GM11168 (cell line): ENCODE measurements around the gene CHRNB2.
"Not testable (repeated sequence)": the region's sequence is repeated elsewhere in the genome, so short reads cannot be mapped to it uniquely, and the experiment has no call there.

Experiments used
- in situ Hi-C: fragments of 300-500 bp; cut with MboI; formaldehyde crosslinking; loops from one replicate; pipeline ENCODE4 v1.12.0; 2022; ENCODE audit warnings: low sequenced_read_pairs; ENCODE audit not compliant: unreplicated experiment

CHRNB2 gene, protein sequence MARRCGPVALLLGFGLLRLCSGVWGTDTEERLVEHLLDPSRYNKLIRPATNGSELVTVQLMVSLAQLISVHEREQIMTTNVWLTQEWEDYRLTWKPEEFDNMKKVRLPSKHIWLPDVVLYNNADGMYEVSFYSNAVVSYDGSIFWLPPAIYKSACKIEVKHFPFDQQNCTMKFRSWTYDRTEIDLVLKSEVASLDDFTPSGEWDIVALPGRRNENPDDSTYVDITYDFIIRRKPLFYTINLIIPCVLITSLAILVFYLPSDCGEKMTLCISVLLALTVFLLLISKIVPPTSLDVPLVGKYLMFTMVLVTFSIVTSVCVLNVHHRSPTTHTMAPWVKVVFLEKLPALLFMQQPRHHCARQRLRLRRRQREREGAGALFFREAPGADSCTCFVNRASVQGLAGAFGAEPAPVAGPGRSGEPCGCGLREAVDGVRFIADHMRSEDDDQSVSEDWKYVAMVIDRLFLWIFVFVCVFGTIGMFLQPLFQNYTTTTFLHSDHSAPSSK

DNA sequence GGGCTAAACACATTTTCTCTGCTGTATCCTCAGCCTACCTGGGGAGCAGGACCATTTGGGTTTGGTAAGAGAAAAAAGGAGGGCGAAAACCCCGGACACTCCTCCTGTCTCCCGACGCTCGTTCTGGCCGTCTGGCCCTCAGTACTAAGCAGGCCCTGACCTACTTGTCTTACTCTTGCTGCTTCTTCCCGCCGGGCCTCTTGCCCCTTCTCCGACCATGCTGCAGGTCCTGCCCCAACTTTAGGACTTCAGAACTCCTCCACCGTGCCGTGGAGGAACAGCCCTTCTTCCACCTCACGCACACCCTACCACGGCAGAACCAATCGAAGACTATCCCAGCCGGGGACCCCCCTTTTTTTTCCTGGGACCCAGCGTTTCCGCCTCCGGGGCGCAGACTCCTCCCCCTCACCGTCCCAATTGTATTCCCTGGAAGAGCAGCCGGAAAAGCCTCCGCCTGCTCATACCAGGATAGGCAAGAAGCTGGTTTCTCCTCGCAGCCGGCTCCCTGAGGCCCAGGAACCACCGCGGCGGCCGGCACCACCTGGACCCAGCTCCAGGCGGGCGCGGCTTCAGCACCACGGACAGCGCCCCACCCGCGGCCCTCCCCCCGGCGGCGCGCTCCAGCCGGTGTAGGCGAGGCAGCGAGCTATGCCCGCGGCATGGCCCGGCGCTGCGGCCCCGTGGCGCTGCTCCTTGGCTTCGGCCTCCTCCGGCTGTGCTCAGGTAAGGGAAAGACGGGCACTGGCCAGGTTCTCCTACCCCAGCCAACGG, at the start of gene CHRNB2:
Gene CHRNB2, plus strand, starts transcription at position 393 of the 771 bp plus-strand sequence. Its CDS starts 267 bp downstream, at position 660.
- in situ Hi-C loops: no loop called here

DNA sequence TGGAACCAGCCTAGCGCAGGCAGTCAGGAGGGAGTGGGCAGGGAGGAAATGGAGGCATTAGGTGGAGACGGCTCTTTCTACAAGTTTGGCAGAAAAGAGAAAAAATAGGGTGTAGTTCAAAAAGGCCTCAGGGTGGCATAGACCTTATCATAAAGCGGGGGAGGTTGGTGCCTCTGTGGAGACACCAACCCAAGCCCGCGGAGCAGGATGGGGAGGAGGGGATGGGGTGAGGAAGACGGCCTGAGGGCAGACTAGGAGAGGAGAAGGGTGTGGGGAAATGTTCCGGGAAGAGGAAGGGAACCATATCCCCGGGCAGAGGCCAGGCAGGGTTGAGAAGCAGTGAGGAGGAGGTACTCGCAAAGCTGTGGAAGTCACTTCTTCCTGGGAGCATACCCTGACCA, 48.0 kb upstream of the CHRNB2 start:
- in situ Hi-C loops: no loop called here

DNA sequence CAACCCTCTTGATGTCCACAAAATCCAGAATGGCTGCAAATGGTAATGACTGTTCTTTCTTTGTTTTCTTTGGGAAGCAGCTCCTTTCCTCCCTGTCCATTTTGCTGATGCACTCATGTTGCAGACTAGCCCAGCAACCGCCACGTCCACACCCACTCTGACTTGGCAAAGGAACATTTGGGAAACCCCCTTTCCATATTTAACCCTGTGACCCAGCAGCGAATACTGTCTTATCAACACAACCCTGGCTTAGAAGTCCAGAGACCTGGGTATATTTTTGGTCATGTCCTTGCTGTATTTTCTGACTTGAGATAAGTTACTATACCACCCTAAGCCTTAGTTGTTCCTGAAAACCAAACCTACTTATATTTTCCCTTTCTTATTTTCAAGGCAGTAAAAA, 47.2 kb upstream of the CHRNB2 start:
- in situ Hi-C loops: no loop called here

DNA sequence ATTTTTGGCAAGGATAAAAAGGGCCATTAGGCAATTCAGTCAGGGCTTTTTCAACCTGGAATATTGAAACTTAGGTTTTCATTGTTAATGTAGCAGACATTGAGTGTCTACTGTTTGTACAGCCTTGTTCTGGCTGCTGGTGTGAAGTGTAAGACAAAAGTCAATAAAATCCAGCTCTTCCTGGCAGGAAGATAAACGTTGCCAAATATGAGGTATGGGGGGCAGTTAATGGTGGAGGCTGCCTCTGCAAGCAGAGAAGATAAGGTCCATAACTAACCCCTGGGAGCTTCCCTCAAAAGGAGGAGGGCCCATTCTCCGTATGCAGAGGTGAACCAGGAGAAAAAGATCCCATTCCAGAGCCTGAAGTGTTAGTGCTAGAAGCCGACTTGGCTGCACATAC, 45.9 kb upstream of the CHRNB2 start:
- in situ Hi-C loops: no loop called here

DNA sequence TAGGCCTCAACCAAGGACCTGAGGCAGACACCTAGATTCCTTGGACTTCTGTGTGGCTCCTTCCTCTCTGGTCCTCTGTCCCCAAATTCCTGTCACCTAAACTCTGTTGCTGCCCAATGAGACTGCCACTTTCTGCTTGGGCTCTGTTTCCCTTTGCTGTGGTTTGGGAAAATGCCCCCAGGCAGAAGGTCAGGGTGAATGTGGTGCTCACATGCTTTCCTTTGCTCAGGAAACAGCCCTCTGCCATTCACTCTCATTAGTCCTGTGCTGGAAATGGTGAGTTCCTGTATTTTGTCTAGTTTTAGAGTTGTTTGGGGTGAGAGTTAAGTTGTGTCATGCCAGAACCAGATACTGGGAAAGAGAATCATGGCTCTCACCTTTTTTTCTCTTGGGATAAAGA, 42.7 kb upstream of the CHRNB2 start:
- in situ Hi-C loops: no loop called here

DNA sequence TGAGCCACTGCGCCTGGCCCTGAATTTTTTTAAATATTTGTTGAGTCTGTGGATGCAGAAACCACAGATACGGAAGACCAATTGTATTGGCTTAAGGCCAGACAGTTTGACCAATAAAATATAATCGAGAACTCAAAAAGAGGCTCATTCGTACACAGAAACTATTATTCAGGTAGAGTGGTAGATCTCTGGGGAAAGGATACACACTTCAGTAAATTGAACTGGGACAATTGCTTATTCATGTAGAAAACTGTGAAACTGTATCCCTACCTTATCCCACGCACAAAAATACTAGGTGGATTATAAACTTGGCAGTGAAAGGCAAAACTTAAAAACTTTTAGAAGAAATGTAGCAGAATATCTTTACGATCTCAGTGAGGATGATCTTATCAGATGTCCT, 40.4 kb upstream of the CHRNB2 start:
- in situ Hi-C loops: no loop called here

DNA sequence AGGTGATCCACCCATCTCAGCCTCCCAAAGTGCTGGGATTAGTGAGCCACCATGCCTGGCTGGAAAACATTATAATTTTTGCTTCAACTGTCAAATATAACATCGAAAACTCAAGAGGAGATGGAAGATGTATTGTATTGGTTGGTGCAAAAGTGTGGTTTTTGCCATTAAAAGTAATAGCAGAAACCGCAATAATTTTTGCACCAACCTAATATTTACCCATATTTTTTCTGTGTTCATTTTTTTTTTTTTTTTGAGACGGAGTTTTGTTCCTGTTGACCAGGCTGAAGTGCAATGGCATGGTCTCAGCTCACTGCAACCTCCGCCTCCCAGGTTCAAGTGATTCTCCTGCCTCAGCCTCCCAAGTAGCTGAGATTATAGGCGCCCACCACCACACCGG, 38.3 kb upstream of the CHRNB2 start:
- in situ Hi-C loops: no loop called here

DNA sequence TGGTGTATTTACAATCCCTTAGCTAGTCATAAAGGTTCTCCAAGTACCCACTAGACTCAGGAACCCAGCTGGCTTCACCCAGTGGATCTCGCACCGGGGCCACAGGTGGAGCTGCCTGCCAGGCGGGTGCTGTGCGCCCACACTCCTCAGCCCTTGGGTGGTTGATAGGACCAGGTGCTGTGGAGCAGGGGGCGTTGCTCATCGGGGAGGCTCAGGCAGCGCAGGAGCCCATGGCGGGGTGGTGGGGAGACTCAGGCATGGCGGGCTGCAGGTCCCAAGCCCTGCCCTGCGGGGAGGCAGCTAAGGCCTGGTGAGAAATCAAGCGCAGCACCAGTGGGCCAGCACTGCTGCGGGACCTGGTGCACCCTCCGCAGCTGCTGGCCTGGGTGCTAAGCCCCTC, 35.6 kb upstream of the CHRNB2 start:
- in situ Hi-C loops: not testable (repeated sequence)

DNA sequence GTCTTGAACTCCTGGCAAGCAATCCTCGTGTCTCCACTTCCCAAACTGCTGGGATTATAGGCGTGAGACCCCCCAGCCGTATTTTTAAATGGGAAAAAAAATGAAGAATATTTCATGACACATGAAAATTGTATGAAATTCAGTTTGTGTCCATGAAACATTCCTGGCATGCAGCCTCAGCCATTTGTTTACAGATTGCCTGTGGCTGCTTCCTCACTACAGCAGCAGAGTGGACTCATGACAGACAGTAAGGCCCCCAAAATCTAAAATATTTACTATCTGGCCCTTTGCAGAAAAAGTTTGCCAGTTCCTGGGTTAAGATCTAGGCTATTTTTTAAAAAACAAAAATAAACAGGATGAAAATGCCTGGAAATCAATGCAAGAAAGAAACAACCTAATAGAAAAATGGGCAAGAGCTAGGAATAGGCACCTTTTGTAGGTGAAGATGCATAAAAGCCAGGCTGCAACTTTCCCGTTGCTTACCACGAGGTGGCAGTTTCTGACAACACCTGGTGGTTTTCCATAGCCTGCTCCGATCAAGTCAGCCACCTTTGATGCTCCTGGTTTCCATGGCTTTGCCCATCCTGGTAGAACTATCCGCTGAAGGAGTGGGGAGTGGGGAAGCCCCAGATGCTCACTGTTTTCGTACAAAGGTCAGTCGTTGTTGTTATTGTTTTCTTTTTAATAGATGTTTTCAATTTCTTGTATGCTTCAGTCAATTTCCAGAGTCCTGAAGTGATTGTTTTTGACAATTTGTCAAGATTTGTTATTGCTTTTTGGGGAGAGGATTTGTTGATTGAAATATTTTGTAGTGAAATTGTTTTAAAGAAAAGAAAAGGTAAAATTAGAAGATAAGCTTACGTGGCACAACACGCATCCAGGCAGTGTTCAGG, 33.4 kb upstream of the CHRNB2 start:
- in situ Hi-C loops: no loop called here

DNA sequence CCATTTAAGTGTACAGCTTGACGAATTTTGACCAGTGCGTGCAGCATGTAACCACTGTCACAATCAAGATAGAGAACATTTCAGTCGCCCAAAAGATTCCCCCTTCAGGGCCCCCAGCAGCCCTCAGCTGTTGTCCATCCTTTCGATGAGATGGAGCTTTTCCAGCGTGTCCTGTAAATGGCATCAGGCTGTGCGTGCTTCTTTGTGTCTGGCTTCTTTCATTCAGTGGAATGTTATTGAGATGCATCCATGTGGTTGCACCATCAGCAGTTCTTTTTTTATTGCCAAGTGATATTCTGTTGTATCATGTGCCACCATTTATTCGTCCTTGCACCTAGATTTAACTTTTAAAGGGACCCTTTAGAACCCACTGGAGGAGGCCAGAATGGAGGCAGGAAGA, 31.0 kb upstream of the CHRNB2 start:
- in situ Hi-C loops: no loop called here

DNA sequence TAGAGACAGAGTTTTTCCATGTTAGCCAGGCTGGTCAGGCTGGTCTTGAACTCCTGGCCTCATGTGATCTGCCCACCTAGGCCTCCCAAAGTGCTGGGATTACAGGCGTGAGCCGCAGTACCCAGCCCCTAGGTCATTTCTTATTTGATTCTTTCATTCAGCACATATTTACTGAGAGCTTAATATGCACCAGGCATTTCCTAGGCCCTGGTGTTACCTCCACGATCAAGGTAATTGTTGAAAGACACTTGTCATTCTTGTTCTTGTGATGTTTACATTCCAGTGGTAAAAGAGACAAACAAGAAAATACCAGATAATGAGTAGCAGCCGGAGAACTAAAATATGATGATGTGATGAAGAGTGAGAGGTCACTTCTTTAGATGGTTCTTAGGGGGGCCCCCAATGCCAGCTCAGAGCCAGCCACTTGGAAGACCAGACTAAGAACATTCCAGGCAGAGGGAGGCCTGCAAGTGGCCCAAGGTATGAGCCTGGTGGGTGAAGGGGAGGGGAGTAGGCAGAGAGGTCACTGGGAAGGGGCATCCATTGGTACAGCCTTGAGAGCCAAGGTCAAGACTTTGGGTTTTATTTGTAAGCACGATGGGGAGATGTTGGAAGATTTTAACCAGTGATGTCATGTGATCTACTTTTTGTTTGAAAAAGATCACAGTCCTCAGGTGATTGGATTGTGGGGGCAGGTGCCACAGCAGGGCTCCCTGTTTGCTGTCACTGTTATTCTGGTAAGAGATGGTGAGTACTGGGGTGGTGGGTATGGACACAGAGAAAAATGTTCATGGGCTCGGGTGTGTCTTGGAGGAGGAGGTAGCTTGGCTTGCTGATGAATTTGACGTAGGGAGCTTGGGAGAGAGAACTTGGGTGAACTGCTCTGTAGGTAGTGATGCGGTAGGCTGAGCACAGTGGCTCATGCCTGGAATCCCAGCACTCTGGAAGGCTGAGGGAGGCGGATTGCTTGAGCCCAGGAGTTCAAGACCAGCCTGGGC, 27.8 kb upstream of the CHRNB2 start:
- in situ Hi-C loops: no loop called here

DNA sequence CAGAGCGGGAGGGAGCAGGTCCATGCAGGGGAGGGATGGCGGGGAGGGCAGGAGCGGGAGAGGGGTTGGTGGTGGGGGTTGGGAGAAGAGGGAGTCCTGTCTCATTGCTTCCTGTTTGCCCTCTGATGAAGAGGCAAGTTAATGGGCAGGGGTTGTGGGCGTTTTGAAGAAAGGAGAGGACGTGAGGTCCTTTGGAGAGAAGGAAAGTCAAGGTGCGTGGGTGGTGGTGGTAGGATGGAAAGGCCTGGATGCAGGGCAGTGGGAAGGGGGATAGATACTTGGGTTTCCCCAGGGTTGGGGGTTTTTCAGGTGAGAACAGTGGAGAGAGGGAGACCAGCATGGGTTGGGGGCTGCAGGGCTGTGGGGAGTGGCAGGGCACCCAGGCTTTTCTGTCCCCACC, 26.3 kb upstream of the CHRNB2 start:
- in situ Hi-C loops: no loop called here

DNA sequence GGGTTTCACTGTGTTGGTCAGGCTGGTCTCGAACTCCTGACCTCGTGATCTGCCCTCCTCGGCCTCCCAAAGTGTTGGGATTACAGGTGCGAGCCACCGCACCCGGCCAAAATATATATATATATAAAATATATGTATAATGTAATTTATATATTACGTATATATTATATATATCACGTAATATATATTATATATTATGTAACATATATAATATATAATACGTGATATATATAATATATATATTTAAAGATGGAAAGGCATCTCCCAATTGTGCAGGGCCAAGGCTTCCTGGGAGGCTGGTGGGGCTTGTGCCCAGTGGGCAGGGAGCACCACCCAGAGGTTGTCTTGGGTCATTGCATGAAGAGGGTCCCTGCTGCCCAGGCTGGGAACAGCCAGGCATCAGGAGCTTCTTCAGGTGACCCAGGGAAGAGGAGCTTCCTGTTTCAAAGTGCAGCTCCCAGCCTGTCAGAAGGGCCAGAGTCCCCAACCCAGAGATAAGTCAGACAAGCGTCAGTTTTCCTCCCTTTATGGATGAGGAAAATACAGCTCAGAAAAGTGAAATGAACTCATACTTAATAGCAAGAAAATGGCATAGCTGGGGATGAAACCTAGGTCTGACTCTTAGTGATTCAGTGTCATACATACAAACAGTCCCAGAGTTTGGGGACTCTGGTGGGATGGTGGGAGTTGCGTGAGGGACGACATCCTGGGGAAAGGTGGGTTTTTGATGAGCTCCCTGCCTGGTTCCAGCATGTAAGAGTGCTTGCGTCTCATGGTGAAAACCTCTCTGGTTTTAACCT, 21.1 kb upstream of the CHRNB2 start:
- in situ Hi-C loops: no loop called here

DNA sequence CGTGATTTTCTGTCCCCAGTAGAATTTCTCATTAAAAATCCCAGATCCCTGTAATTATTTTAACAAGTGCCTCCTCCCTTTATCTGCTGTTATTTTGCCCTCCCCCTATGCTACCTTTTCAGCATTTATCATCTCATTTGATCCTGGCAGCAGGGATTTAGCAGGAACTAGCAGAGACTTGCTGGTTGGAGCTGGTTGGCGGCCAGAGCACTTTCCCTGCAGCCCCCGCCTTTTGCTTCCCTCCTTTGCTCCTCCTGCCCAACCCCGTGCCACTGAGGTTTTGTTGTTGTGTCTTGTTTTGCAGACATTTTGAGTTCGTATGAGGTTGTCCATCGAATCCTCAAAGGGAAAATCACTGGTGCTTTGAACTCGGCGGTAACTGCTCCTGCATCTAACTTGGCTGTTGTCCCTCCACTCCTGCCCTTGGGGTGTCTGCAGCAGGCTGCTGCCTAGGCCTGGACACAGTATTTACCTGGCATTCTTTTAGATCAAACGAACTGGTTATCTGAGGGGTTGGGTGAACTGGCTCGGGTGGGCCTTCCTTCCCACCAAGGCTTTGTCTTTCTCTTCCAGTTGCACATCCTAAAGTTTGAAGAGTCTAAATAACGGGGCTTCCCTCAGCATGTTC, 20.4 kb upstream of the CHRNB2 start:
- in situ Hi-C loops: no loop called here

DNA sequence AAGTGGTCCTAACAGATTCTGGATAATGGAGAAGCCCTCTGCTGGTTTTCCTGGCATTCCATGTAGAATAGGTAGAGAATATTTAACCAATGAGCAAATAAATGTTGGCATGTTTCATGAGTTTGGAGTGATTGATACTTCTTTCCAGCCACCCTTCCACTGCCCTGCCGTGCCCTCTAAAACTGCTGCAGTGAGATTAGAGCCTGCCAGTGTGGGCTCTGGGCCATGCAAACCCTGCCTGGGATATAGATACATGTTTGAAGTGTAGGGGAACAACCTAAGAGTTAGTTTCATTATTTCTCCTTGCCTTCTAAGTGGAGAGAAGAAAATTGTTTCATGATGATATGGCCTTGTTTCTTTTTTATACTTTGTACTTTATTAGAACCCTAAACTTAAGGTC, 19.6 kb upstream of the CHRNB2 start:
- in situ Hi-C loops: no loop called here

DNA sequence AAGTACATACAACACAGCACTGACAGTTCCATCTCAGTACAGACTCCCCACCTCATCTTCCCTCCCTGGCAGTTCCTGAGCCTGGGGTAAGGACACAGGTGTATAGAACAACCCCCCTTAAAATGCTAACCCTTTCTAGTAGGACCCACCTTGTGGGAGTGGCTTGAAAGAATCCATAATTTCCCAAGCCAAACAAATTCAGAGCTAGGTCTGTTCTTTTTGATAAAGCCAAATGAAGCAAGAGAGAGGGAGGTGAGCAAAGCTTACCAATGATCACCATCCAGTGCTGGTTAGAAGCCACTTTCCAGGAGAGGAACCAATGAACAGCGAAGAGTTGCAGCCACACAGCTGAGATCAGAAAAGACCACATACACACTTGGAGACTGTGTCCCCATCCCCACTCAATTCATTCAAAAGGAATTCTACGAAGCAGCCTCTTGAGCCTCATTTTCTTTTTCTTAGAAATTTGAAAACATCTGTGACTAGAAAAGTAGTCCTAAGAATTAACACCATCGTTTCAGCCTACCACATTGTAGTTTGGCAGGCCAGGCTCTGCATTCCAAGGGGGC, 18.3 kb upstream of the CHRNB2 start:
- in situ Hi-C loops: no loop called here

DNA sequence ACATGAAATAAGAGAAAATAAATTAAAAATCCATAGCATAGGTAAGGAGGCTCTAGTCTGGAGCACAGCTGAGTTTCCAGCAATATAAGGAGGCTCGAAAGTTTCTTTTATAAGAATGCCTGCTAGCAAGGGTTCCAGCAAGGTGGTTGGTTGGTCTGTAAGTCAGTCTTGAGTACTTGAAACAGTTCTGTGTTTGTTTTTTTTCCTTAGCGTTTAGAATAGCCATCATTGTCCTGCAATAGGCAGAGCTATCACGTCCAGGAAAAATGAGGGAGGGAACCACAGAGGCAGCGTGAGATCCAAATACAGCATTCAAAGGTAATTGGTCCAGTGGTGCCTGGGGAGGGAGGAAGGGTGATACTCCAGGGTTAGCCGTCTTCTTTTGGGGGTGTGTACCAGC, 17.5 kb upstream of the CHRNB2 start:
- in situ Hi-C loops: loop anchor here (5.0 kb wide), 1 partner anchor 63 kb away; no protein-coding TSS in a partner anchor

DNA sequence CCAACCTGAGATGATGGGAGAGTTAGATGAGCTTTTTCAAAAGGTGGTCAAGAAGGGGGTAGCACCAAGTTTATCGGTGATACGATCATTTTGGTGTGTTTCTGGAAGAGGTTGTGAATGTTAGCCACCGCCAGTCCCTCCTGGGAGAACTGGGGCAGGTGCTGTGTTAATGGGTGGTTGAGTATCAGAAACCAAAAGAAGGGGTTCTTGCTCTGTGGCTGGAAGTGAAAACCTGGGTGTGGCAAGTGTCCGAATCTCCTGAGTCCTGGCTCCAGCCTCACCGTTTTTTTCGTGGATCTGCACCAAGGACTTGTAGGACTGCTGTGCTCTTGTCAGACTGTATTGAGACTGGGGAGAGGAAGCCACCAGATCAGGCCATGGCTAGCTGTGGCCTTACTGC, 16.9 kb upstream of the CHRNB2 start:
- in situ Hi-C loops: loop anchor here (5.0 kb wide), 1 partner anchor 63 kb away; no protein-coding TSS in a partner anchor
